DOHH2 (cell line): ENCODE measurements around the gene N4BP2L1.

Source experiments
- EZH2phosphoT487 ChIP-seq: fragments of 200-600 bp; sonication (generic); IDR thresholded peaks from 2 replicates; pipeline ENCODE4 v1.6.1; 2017; ENCODE audit warnings: borderline replicate concordance, mild to moderate bottlenecking, antibody characterized with exemption, low read length, moderate library complexity, mixed read lengths
- TF ChIP-seq, protein P1 (sequence below): fragments of 200-600 bp; sonication (generic); IDR thresholded peaks from one replicate; pipeline ENCODE4 v1.5.1; 2014; ENCODE audit warnings: antibody characterized with exemption, mild to moderate bottlenecking, low read depth, low read length; ENCODE audit not compliant: poor library complexity, severe bottlenecking

DNA sequence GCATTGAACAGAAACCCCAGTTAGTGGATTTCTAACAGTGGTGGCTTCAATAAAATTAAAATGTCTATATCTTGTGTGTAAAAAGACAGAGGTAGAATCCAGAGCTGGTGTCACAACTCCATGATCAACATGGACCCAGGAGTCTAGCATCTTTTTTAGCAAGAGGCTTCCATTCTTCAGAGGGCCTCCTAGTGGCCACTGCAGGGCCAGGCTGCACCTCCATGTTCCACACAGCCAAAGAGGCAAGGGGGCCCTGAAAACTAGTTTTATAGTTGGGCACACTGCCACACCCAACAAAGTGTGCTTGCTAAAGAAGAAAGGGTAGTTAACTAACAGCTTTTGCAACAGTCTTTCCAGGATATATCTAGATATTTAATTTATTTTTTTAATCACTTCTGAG lies 12.9 kb downstream of the N4BP2L1 start:
- TF ChIP-seq, protein P1, sequence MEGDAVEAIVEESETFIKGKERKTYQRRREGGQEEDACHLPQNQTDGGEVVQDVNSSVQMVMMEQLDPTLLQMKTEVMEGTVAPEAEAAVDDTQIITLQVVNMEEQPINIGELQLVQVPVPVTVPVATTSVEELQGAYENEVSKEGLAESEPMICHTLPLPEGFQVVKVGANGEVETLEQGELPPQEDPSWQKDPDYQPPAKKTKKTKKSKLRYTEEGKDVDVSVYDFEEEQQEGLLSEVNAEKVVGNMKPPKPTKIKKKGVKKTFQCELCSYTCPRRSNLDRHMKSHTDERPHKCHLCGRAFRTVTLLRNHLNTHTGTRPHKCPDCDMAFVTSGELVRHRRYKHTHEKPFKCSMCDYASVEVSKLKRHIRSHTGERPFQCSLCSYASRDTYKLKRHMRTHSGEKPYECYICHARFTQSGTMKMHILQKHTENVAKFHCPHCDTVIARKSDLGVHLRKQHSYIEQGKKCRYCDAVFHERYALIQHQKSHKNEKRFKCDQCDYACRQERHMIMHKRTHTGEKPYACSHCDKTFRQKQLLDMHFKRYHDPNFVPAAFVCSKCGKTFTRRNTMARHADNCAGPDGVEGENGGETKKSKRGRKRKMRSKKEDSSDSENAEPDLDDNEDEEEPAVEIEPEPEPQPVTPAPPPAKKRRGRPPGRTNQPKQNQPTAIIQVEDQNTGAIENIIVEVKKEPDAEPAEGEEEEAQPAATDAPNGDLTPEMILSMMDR, result peak; percentile 54
- TF ChIP-seq EZH2phosphoT487, result no peak
